HL-60/S4 (cell line): ENCODE measurements around the gene UBE2L3.
"Not testable (repeated sequence)": the region's sequence is repeated elsewhere in the genome, so short reads cannot be mapped to it uniquely, and the experiment has no call there.

Experiments used
- in situ Hi-C: fragments of 300-500 bp; cut with MboI; formaldehyde crosslinking; loops from 2 replicates; pipeline ENCODE4 v1.14.3; 2022; ENCODE audit warnings: low sequenced_read_pairs

The UBE2L3 gene

DNA sequence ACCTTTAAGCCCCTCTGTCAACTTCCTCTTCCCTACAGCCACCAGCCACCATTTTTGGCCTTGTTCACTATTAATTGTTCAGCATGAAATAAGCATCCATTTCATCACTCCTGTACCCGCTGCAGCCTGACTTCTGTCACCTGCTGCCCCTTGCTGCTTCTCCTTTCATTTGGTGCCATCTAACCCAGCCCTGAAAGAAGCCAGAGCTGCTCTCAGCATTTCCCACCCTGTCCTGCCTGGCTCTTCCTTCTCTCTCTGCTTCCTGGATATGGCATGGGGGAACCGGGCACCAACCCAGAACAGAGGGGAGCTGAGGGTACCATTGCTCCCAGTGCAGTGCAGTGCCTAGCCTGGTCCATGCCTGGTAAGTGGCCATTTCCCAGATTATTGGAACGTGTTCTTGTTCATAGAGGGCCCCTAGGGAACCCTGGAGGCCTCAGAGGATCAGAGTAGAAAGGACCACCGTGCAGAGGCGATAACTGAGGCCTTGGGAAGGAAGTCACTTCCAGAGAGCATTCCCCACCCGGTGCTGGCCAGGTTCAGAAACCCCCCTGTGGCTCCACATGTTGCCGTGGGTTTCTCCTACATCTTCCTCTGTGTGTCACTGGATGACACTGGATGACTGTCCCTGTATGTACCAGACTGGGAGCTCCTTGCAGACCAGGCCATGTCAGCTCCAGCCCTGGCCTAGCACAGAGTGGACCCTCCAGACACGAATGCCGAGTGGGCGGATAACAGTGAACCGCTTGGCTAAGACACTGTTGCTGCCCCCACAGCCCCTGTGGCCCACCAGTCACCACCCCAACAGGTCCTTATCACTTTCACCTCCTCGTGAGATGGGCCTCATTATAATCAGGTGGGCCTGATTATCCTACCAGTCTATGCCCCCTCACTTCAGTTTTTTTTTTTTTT, 57.6 kb downstream of the UBE2L3 start:
- in situ Hi-C loops, result no loop called here

GRCh38 chr22:21626073-21626734, 58.7 kb downstream of the UBE2L3 start:
- in situ Hi-C loops, result no loop called here

DNA sequence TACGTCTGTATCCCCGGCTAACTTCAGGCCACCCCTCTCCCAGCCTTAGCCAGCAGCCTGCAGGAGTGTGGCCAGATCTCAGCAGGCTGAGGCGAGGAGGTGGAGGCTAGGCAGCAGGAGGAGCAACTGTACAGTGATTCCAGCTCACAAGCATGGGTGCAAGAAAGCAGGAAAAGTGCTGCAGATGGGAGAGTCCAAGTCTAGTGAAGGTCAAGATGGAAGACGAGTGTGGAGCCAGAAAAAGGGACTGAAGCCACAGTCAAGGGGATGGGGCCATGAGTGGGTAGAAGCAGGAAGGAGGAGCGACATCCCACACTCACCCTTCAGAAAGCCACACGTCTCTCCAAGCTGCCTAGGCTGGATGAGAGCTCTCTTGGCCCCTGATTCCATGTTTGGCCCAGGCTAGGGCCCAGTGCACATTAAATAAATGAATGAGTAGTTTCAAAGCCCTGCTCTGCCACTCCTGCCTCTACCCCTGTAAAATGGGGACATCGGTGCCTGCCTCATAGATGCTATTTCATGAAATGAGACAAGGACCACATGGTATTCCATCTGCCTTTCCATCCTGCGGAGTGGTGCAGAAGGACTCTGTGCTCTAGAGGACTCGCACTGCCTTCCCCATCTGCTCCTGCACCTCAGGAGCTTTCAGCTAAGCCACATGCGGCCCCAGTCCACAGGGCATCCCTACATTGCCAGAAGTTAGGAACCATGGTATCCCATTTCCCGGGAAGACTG, 59.4 kb downstream of the UBE2L3 start:
- in situ Hi-C loops, result no loop called here

DNA sequence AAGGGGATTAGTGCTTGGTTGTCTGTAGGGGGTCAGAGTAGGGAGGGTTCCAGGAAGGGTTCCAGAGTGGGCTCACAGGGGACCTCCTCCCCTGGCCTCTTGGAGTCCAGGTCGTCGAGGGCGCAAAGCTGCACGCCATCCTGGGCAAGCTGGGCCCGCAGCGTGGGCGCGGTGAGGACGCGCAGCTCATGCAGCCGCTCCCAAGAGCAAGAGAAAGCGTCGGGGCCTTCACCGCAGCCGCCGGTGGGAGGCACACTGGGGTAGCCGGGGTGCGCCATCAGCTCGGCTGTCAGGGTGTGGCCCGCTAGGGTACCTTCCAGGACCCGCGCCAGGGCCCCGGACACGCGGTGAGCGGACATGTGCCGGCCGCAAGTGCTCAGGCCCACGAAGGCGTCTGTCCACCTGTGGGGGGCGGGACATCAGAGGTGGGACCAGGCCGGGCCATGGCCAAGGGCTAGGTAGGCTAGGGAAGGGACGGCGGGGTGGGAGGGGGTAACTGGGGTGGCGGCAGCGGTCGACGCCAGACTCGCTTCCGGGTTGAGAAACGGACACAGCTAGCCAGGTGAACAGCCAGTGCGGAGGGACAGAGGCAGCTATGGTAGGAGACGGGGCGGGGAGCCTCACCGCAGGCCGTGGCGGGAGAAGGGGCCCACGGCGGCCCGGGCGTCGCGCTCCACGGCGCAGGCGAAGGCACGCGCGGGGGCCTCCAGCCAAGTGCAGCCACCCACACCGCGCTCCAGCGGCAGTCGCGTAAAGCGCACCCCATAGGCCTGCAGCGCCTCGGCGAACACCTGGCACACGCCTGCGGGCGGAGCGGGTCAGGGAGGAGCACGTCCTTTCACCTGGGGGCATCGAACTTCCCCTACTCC, 61.1 kb downstream of the UBE2L3 start:
- in situ Hi-C loops, result no loop called here

DNA sequence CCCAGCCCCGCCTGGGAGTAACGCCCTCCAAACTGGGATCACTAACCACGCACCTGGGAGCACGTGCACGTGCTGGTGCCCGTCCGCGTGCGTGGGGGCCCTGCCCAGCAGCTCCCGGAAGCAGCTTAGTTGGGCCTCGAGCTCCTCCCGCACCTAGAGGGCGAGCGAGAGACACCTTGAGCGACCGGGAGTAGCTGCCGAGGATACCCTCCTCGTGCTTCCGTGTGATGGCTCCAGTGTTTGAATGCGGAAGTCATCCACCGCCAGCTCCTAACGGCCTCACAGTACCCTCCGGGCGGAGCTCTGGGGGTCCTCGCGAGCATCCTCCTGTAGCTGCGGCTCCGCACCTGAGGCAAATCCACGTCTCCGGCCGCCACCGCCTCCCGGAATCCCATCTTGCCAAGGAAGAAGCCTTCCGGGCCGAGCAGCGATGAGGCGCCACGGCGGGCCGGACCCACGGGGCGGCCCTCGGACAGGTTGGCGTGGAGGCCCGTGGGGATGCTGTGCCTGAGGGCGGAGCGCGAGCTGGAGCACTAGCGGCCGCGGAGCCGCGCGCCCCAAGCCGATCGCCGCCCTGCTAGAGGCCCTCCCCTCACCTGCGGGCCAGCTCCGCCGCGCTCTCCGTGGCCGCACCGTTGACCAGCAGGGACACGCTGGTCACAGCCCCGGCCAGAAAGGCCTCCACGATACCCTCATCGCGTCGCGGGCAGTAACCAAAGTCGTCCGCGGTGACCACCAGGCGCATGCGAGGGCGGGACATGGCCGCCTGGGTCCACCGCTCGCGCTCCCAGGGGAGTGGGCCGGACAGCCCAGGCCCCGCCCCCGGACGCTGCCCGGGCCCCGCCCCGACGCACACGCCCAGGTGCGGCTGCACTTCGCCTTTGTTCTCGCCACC, 62.0 kb downstream of the UBE2L3 start, which contains the start of gene YDJC:
Gene YDJC, minus strand, starts transcription at position 768 of the 895 bp plus-strand sequence. Its CDS starts 8 bp downstream, at position 760.
- in situ Hi-C loops, result no loop called here

DNA sequence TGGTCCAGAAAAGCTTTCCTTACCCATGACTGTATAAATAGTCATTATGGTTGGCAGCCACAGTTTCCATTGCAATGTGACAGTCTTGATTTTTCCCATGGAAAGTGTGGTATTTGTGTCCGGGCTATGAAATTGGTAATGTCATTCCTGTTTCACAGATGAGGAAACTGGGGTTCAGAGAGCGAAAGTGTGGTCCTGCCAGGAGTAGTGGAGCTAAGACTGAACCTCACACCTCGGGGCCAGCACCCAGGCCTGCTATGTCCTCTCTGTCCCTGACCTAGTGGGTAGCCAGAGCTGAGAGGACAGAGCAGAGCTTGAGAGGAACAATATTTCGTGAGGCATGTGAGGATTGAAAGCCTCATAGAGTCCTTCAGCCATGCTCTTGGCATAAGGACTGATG, 63.5 kb downstream of the UBE2L3 start:
- in situ Hi-C loops, result no loop called here

DNA sequence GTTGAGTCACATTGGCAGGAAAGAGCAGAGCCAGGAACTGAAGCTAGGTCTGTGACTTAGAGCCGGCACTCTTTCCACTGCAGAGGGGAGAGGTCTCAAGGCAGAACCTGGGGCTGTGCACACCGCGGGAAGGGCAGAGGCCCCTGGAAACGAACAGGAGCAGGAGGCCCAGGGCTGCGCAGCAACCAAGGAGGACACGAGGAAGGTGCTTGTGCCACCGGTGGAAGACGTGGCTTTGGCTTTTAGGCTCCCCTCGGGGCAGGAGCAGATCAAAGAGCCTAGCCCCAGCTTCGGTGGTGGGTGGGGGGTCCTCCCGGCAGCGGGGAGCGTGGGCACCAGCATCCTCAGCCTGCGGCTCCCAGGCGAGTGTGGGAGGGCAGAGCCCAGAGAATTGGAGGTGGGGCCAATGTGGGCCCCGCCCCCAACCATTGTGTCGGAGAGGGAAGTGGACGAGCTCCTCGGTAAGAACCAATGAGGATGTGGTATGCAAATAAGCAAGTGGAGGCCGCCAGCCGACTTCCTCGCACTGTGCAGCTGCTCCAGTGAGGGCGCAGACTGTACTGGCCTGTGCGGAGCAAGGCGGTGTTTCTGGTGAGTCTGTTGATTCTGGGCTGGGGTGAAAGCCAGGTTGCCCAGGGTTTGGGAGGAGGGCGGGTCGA, 64.9 kb downstream of the UBE2L3 start, which contains the start of gene CCDC116:
Gene CCDC116, plus strand, starts transcription at position 524 of the 659 bp plus-strand sequence. CDS start 422 bp downstream, outside the sequence.
- in situ Hi-C loops, result no loop called here

GRCh38 chr22:21632931-21633330, 65.4 kb downstream of the UBE2L3 start:
- in situ Hi-C loops, result no loop called here

GRCh38 chr22:21633481-21633880, 66.0 kb downstream of the UBE2L3 start:
- in situ Hi-C loops, result no loop called here

DNA sequence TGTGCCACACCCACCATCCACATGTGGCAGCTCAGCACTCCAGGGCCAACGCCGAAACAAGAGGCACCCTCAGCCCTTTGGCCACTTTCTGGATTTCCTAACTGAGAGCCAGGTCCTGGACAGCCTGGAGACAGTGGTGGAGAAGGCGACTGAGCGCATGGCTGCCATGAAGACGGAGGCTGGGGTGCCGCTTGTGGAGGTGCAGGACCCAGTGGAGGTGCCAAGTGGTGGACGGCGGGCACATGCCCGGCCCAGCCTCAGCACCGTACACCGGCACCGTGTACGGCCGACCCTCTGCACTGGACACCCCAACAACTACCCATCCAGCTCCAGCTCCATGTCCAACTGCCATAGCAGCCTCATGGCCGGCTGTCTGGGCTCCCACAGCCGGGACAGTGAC, 66.6 kb downstream of the UBE2L3 start:
- in situ Hi-C loops, result no loop called here

GRCh38 chr22:21634844-21635243, 67.3 kb downstream of the UBE2L3 start:
- in situ Hi-C loops, result no loop called here

DNA sequence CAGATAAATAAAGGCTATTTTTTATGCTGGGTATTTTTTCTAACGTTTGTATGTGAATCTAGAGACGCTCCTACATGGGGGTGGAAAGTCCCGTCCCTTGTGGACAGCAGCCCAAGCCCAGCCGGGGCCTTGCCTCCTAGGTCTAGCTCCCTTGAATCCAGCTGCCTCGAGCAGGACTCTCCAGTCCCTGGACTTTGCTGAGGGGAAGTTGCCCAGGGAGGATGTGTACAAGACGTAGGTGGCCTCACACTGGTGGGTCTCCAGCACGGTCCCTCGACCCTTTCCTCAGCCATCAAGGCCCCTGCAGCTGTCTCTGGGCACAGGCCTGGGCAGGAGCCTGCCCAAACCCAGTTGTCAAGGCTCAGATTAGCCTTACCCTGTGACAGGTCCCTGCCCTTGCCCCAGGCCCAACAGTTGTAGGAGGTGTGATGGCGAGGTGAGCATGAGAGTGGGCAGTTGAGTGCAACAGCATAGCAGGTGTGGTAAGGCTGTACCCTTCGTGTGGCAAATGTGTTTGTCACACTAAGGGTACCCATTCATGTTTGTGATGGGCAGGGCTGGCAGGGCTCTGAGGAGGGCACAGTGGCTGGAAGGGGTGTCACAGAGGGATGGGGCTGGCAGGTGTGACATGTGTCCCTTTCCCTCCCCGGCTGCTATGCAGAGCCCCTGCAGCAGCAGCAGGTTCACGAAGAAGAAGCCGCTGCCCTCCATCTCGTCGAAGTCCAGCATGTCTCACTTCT, 68.4 kb downstream of the UBE2L3 start:
- in situ Hi-C loops, result no loop called here

- in situ Hi-C loops, result no loop called here
Observed at GRCh38 chr22:21636629-21637218, 69.2 kb downstream of the UBE2L3 start.

DNA sequence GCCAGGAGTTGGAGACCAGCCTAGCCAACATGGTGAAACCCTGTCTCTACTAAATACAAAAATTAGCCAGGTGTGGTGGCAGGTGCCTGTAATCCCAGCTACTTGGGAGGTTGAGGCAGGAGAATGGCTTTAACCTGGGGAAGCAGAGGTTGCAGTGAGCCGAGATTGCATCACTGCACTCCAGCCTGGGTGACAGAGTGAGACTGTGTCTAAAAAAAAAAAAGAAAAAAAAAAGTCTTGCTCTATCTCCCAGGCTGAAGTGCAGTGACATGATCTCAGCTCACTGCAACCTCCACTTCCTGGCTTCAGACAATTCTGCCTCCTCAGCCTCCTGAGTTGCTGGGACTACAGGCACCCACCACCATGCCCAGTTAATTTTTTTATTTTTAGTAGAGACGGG, 69.9 kb downstream of the UBE2L3 start:
- in situ Hi-C loops, result not testable (repeated sequence)

DNA sequence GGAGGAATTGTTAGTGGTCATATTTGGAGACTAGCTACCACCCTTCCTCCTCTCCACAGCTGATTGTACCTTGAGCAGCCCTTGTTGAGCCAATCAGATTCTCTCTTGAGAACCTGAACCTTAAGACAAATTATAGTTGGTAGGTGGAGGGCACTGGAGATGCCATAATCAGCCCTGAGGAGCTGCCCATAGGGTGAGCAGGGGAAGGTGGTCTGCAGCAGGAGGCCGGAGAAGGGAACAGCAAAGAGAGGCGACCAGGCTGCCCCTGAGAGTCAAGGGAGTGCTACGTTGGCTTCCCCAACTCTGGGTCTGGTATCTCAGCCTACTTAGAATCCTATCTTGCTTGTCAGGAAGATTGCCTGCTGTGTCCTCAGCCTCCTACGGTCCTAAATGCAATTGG, 71.8 kb downstream of the UBE2L3 start:
- in situ Hi-C loops, result no loop called here

- in situ Hi-C loops, result no loop called here
Observed at GRCh38 chr22:21640810-21641209, 73.3 kb downstream of the UBE2L3 start.

DNA sequence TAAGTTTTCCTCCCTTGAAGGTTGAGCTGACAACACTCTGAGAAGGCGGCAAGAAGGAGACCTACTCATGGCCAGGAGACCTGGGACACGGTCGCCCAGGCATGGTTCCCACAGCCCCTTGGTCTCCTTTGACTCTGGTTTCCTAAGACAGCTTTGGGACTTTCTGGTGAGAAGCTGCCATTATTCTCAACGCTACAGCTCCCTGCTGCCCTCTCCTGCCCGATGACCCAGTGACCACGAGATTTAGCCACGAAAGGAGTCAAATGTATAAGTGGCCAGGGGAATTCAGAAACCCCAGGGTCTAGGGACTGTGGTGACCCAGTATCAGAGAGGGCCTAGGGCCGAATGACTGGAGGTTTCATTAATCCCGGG, 73.9 kb downstream of the UBE2L3 start:
- in situ Hi-C loops, result no loop called here
